Left lobe of liver (tissue), 2 donors: ENCODE measurements around the gene DERL3. TPM values are rescaled to one million over a fixed set of nuclear protein-coding genes. Genes with fewer than 3 reads are reported as not detected.
"Not testable (repeated sequence)": the region's sequence is repeated elsewhere in the genome, so short reads cannot be mapped to it uniquely, and the experiment has no call there.

Experiments
- ATAC-seq: fragments of 200-7000 bp; cut with Tn5 transposase; one replicate; pipeline ENCODE4 v1.9.1; 2020; ENCODE audit warnings: mild to moderate bottlenecking, moderate library complexity
- DNase-seq: peaks from one replicate; pipeline ENCODE4 v3.0.0-alpha.2; 2020; ENCODE audit warnings: low spot score
- total RNA-seq: library from RNA; stranded (reverse); gene quantifications from one replicate; pipeline ENCODE4 v1.2.1, GENCODE V29; 2021
- donor health status: DM: no; HTN: no; CAD: no; lungs with moderate emphysema.
- donor health status: DM: no; HTN: yes; CAD: no.

DERL3 gene
- total RNA-seq, result 4.7 TPM

DNA sequence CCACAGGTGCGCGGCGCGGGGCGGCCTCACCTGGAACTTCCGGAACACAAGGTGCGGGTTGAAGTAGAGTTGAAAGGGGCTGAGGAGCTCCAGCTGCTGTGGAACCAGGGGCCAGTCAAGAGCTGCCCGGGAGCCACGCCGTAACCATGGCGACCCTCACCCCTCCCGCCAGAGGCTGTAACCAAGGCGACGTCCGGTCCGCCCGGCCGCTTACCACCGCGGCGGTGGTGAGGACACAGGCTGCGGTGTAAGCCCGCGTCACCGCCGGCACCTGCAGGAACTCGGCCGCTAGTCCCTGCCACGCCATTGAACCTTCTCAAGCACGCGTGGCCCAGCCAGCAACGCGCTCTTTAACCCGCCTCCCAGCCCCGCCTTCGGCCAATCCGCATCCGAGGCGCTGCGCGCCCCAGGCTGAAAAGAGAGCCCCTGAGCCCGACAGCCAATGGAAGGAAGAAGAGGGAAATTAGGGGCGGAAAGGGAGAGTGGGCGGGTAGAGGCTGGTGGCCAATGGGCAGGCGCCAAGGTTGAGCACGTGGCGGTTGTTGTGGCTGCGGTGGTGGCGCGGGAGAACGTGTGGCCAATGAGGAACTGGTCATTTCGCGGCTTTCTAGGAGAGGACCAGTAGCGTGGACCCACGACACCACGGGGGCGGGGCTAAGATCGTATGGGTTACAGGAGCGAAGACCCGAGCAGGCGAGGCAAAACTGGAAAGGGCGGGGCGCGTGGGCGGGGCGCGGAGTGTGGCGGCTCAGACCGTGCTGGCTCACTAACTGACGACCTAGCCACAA, at the start of gene DERL3:
Gene DERL3, minus strand, starts transcription at position 326 of the 788 bp plus-strand sequence. Its CDS starts 19 bp downstream, at position 307.
- DNase-seq, result peak; percentile 98
- peak; percentile 82 for ATAC-seq

- DNase-seq, result no peak
- no peak for ATAC-seq
These were observed 45.3 kb upstream of the DERL3 start for GRCh38 chr22:23884140-23884539.

- ATAC-seq, result no peak
- no peak for DNase-seq
These were observed 44.9 kb upstream of the DERL3 start for GRCh38 chr22:23883658-23884057.

- no peak for DNase-seq
- ATAC-seq, result no peak
These were observed 43.6 kb upstream of the DERL3 start for GRCh38 chr22:23882370-23882769.

DNA sequence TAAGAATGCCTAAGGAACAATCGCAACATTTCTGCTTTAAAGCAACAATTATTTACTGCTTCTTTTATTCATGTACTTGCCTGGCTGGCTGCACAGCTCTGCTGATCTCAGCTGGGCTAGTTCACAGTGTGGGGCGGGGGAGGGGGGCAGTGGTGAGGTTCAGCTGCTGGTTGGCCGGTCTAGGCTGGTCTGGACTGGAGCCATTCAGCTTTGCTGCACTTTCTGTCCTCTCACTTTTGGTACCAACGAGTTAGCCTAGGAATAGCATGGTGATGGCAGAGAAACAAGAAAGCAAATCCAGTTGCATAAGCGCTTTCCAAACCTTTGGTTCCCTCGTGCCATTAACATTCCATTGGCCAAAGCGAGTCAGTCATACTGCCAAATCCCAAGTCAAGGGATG, 39.4 kb upstream of the DERL3 start:
- ATAC-seq, result no peak
- DNase-seq, result no peak

- DNase-seq (no peak), ATAC-seq (no peak)
These were observed 38.8 kb upstream of the DERL3 start for GRCh38 chr22:23877566-23877965.

- DNase-seq (no peak), ATAC-seq (no peak)
These were observed 37.0 kb upstream of the DERL3 start for GRCh38 chr22:23875801-23876200.

- no peak for DNase-seq
- ATAC-seq, result no peak
These were observed 36.1 kb upstream of the DERL3 start for GRCh38 chr22:23874871-23875270.

GRCh38 chr22:23868580-23868979, 29.8 kb upstream of the DERL3 start:
- no peak for DNase-seq
- no peak for ATAC-seq

DNA sequence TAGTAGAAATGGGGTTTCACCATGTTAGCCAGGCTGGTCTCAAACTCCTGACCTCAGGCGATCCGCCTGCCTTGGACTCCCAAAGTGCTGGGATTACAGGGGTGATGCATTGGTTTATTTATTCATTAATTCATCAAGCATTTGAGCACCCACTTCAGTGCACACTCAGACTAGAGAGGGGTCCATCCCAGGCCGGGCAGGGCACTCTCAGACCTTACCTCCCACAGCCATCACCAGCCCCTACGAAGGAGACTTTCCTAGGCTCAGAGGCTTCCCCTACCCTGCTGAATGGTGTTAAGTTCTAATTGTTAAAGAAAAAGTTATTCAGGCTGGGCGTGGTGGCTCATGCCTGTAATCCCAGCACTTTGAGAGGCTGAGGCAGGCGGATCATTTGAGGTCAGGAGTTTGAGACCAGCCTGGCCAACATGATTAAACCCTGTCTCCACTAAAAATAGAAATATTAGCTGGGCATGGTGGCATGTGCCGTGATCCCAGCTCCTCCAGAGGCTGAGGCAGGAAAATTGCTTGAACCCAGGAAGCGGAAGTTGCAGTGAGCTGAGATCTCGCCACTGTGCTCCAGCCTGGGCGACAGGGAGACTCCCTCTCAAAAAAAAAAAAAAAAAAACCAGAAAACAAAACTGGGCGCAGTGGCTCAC, 25.8 kb upstream of the DERL3 start:
- DNase-seq, ATAC-seq: not testable (repeated sequence)

- DNase-seq (no peak), ATAC-seq (peak; percentile 42)
These were observed 23.3 kb upstream of the DERL3 start for GRCh38 chr22:23862103-23862502.

- not testable (repeated sequence) for ATAC-seq, DNase-seq
These were observed 21.4 kb upstream of the DERL3 start for GRCh38 chr22:23860187-23860586.

- no peak for ATAC-seq
These were observed 20.4 kb upstream of the DERL3 start for GRCh38 chr22:23859201-23859600.

GRCh38 chr22:23858484-23858815, 19.6 kb upstream of the DERL3 start:
- DNase-seq (no peak), ATAC-seq (no peak)

More at GRCh38 chr22:23859201-23859600, 20.4 kb upstream of the DERL3 start:
- no peak for DNase-seq

DNA sequence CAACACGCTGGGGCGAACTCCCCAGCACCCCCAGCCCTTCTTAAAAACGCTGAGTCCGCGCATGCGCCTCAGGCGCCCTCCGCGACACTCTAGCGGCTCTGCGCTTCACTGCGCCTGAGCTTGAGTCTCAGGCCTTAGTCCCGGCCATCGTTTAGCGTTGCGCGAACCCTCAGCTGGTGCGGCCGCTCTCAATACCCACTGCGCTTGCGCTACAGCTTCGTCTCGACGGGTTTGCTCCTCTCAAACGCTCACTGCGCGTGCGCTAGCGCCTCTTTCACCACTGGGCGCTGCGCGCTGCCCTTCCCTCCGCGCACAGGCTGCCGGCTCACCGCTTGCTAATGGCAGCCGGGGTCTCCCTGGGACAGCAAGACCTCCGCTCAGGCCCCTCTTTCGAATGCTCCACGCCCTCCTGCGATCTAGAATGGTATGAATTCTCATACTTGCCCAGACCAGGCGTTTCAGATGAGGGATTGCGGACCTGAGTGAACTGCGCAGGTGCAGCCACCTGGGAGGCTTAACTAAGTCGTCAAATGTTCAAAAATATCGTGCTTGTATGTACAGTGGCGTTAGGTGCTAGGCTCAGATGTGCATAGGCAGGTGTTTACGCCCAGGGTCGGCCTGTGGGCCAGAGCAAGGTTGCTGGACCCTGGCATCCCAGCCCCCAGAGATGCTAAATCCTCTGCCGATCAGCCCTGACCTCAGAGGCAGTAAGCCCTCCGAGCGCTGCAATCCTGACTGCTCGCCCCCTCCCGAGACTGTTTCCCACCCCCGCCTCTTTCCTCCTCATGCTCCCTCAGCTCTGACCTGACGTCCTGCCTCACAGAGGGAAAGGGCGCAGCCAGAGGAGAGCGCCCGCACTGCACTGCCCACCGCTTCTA, 19.0 kb upstream of the DERL3 start, which contains the start of gene SLC2A11:
Gene SLC2A11, plus strand, starts transcription at position 270 of the 878 bp plus-strand sequence. Its CDS starts 125 bp downstream, at position 395.
- peak; percentile 97 for DNase-seq
- ATAC-seq, result peak; percentile 92

DNA sequence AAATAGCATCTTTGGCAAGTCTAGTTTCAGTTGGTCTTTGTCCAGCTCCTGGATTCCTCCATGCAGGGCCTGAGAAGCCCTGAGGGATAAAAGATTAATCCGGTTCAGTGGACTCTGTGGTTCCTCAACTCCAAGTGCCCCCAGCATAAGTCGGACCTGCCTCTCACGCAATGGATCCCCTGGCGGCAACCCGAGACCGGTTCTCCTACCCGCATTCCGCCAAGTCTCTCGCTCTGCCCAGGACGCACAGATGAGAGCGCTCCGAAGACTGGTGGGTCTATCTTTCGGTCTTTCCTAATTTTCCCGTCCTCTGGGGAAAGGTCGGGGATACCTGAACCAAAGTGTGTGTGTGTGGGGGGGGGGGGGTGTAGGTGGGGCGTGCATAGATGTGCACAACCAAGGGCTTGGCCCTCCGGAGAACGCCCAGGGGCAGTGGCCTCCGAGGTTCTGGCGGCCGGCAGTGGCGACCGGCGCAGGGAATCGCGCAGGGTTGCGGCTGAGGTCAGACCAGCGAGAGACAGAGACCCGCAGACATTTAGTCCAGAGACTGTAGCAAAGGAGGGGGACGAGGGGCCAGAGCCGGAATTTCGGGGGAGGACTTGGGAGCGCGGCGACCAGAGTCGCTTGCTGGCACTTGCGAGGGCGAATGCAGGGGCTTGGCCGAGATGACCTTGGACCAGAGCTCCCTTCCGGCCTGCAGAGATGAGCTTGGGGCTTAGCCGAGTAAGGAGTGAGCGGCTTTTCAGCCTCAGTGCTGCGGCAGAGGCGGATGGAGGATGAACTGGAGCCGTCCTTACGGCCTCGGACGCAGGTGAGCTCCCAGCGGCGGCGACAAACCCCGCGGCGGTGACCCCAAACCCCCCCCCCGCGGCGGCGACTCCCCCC, 18.2 kb upstream of the DERL3 start:
- DNase-seq (peak; percentile 60), ATAC-seq (peak; percentile 63)

- peak; percentile 82 for ATAC-seq
These were observed 11.4 kb upstream of the DERL3 start for GRCh38 chr22:23850136-23850611.

DNA sequence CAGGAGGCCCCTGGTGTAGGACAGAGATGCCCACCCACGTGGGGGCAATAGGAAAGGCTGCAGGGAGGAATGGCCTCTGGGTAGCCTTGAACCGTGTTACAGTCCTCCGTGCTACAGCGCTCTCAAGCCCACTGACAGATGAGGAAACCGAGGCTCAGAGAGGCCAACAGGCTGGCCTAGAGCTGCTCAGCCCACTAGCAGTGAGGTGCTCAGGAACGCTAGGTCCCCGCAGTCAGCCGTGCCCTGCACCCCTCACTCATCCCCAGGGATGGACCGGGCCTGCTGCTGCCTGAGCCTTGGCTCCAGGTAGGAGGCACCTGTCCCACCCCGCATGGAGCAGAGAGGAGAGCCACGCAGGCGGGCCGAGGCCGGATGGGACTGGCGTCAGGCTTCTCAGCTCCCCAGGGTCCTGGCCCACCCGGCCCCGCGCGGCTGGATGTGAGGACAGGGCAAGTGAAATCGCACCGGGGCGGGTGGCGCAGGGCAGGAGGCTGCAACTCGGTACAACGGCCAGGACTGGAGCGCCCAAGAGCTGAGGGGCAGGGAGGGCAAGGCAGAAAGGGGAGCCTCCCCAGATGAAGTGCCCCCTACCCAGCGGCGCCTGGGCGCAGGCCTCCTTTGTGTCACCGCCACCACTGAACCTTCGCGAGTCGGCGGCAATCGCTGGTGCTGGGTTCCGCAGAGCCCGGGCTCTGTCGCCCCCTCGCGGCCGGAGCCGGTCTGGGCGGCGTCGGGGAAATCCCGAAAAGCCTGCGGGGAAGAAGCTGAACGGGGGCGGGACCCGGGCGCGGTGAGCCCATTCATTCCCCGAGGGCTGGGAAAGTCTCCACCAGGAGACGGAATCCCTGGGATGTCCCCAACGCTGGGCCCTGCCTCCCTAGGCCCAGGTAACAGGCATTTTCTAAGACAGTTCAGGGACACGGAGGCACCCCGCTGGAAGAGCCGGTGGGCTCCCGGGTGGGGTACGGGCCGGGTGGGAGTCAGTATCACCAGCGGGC, 10.5 kb upstream of the DERL3 start:
- peak; percentile 91 for ATAC-seq
- DNase-seq, result peak; percentile 86

More at GRCh38 chr22:23850136-23850611, 11.4 kb upstream of the DERL3 start:
- DNase-seq, result peak; percentile 72
